Activated effector memory CD4-positive, alpha-beta T cell treated with Interleukin-2 at 50 U/mL for 16 hours (primary cell): ENCODE results near the gene NLK.
"Not testable (repeated sequence)": the region's sequence is repeated elsewhere in the genome, so short reads cannot be mapped to it uniquely, and the experiment has no call there.

Source experiments
- DNase-seq: peaks from one replicate; pipeline ENCODE4 v3.0.0-alpha.2; 2020

NLK gene

GRCh38 chr17:28204751-28205150 is 162.3 kb downstream of the NLK start:
- DNase-seq = no peak

- DNase-seq = no peak
Observed at GRCh38 chr17:28206292-28206691, 163.8 kb downstream of the NLK start.

DNA sequence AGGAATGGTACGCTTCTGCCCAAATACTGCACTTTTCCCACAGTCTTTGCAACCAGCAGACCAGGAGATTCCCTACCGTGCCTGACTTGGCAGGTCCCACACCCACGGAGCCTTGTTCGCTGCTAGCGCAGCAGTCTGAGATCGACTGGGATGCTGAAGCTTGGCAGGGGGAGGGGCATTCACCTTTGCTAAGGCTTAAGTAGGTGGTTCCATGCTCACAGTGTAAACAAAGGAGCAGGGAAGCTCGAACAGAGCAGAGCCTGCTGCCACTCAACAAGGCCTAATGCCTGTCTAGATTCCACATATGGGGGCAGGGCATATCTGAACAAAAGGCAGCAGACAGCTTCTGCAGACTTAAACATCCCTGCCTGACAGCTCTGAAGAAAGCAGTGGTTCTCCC is 169.3 kb downstream of the NLK start:
- no peak for DNase-seq

DNA sequence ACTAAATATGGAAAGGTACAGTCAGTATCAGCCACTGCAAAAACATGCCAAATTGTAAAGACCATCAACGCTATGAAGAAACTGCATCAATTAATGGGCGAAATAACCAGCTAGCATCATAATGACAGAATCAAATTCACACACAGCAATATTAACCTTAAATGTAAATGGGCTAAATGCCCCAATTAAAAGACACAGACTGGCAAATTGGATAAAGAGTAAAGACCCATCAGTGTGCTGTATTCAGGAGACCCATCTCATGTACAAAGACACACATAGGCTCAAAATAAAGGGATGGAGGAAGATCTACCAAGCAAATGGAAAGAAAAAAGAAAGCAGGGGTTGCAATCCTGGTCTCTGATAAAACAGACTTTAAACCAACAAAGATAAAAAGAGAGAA is 171.1 kb downstream of the NLK start:
- DNase-seq = not testable (repeated sequence)

DNA sequence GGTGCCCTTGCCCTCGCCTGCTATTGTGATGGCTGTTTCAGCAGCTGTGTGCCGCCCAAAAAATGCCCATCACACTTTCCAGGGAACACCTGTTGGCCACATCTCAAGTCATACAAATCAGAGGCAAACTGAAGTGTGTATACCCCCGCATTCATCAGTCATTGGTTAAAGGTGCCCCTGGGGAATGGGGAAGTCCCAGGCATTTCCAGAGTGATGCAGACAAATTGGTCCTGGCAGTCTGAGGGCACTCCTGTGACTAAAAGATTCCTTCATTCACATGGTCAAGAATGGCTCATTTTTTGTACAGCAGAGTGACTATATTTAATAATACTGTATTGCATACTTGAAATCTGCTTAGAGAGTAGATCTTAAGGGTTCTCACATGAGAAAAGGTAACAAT is 173.6 kb downstream of the NLK start:
- DNase-seq = no peak

GRCh38 chr17:28216528-28216927 is 174.1 kb downstream of the NLK start:
- no peak for DNase-seq

- no peak for DNase-seq
Observed at GRCh38 chr17:28219771-28220170, 177.3 kb downstream of the NLK start.

- no peak for DNase-seq
Observed at GRCh38 chr17:28221751-28222414, 179.4 kb downstream of the NLK start.

DNA sequence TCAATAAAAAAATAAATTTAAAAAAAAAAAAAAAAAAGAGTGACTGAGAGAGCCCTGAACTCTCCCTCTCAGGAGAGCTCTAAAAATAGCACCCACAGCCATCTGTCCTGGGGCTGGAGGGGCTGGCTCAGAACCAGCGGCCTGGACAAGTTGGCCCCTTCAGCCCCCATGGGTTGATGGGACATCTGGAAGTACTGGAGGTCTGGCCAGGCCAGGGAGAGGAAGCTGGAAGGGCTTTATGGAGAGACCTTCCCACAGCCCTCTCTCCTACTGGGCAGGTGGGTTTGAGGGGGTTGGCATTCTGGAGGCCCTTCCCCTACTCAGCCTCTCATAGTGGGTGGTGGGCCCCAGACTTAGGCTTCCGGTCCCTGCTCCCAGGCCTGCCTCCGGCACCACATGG is 182.8 kb downstream of the NLK start:
- DNase-seq = no peak

DNA sequence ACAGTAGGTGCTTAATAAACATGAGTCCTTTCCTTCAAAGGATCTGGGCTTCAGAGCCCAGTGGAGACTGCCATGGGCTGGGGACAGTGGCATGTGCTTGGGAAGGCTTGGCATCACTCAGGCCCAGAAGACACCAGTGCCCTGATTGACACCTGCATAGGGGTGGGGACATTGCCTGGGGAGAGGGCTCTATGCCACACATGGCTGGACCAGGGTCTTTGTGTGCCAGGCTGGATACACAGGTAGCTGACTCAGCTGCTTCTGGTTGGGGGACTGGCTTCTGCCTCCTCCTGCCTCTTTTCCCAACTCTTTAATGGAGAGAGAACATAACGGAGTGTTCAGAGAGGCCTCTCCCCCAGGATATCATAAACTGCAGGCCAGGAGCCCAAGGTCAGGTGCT is 183.4 kb downstream of the NLK start:
- DNase-seq = no peak

DNA sequence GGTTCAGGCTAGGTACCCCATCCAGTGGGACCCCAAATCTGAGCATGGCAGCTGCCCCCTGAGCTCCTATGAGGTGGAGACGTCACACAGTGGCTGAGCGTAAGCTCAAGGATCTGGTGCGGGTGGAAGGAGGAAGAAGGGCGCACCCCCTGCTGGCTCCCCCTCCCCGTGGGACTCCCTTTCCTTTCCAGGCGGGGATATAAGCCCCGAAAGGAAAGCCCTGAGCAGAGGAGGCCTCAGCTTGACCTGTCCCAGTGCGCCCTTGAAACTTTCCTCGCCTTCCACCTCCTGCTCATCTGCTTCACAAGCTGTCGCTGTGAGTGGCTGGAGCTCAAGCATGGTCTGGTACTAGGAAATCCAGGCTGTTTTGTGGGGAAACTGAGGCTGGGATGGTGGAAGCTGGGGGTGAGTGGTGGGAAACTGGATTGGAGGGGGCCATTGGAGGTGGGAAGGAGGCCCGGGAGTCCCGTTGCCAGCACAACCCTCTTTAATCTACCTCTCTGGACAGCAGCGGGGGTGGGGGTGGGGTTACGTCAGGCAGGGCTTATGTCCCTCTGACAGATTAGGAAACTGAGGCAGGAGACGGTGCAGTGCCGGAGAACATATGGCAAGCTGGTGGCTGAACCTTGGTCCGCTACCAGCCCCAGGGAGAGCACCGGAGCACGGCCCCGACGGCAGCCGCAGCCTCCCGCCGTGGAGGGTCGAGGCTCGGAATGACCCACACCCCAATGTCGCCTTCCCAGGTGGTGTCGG is 184.3 kb downstream of the NLK start:
- no peak for DNase-seq

- DNase-seq = no peak
Observed at GRCh38 chr17:28227316-28228108, 185.0 kb downstream of the NLK start.

GRCh38 chr17:28228109-28228840 is 185.8 kb downstream of the NLK start:
- DNase-seq = no peak

DNA sequence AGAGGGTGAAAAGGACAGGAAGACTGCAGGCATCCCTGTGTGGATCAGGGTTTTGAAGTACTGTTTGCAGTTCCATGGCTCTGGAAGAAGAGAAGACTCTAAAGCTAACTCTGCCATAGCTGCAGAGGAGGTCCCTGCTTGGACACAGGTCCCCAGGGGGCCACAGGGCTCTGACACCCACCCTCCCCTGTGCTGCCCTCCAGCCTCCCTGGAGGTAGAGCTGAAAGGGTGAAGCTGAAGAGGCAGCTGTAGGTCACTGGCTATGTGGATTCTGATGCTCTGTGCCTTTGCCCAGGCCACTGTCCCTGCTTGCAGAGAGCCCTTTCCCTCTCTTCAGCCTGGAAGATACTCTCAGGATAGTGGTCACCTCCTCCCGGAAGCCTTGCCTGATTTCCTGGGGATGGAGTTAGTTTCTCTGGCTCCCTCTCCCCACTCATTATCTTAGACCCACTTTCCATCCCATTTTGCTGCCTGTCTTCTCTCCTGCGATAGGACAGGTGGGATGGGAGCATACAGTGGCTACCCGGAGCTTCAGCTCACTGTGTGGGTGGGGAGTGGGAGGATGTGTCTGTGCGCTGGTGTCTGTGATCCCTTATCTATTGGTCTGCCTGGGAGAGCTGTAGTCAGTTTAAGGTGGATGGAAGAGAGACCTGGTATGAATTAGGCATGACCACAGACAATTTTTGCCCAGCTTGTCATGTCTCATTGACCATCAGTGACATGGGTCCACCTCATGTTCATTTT is 186.7 kb downstream of the NLK start:
- no peak for DNase-seq

DNA sequence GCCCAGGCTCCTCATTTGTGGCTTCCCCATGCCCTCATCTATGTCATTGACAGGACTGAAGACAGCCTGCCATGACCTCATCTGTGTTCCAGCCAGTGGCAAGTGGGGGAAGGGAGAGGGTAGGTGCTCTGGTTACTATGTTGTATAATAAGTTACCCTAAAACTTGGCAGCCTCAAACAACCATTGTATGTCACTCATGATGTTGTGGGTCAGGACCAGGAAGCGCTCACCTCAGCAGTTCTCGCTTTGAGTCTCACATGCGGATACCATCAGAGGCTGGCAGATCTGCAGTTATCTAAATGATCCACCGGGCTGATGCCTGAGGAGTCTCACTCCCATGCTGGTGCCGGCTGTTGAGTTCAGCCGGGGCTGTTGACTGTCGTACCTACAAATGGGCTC is 187.5 kb downstream of the NLK start:
- DNase-seq = no peak

- DNase-seq = not testable (repeated sequence)
Observed at GRCh38 chr17:28230607-28231006, 188.1 kb downstream of the NLK start.

GRCh38 chr17:28231624-28232023 is 189.1 kb downstream of the NLK start:
- DNase-seq = not testable (repeated sequence)

DNA sequence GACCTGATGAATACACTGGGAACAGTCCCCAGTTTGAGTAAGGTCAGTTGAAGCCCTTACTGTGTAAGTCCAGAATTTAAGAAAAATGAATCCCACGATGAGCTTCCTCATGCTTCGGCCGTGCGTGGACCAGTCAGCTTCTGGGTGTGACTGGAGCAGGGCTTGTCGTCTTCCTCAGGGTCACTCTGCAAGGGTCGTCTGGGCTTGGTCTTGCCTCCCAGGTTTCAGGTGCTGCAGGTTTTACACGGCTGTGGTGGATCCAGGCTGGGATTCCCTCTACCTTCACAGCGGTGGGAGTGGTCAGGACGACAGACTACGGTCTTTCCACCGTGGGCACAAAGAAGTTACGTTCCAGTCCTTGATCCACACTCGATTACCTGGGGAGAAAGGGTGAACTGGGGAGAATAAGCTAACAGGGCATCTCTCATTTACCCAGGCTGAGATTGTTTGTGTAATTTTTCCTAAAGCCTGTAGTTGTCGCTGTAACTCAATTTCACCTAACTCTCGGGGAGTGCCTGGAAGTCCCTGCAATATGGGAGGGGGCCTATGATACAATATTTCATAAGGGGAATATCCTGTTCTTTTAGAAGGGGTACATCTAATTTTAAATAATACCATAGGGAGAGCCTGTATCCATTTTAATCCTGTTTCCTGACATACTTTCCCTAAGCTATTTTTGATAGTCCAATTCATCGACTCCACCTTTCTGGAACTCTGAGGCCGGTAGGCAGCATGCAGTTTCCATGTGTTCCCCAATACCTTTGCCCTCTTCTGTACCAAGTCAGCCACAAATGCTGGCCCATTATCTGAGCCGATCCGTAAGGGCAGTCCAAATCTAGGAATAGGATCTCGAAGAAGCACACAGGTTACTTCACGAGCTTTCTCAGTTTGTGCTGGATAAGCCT is 190.7 kb downstream of the NLK start:
- DNase-seq = not testable (repeated sequence)

GRCh38 chr17:28233872-28234856 is 191.7 kb downstream of the NLK start:
- DNase-seq = not testable (repeated sequence)
